K562 (cell line): Measurements from ENCODE around the gene MZB1. TPM values are rescaled to one million over a fixed set of nuclear protein-coding genes. Genes with fewer than 3 reads are reported as not detected.

Experiments used
- ARID1B ChIP-seq: fragments of 450-650 bp; IDR thresholded peaks from 2 replicates; pipeline ENCODE4 v1.6.1; 2016; ENCODE audit warnings: antibody characterized with exemption, mild to moderate bottlenecking, inconsistent platforms
- BRD9 ChIP-seq: fragments of 450-650 bp; IDR thresholded peaks from 2 replicates; pipeline ENCODE4 v1.6.1; 2018; ENCODE audit warnings: low read depth; ENCODE audit not compliant: partially characterized antibody
- CREB3L1 ChIP-seq: fragments of 450-650 bp; IDR thresholded peaks from 2 replicates; pipeline ENCODE4 v1.6.1; 2014; ENCODE audit warnings: low read depth, mild to moderate bottlenecking, moderate library complexity, borderline replicate concordance
- DEAF1 ChIP-seq: fragments of 450-650 bp; formaldehyde crosslinking; IDR thresholded peaks from 2 replicates; pipeline ENCODE4 v1.4.0; 2020; ENCODE audit warnings: mild to moderate bottlenecking, moderate library complexity
- ETV1 ChIP-seq: fragments of 450-650 bp; conservative IDR thresholded peaks from 2 replicates; pipeline ENCODE4 v1.6.1; 2016; ENCODE audit warnings: missing genetic modification characterization, control low read depth, low read depth, missing compliant biosample characterization
- HBP1 ChIP-seq: fragments of 450-650 bp; formaldehyde crosslinking; IDR thresholded peaks from 2 replicates; pipeline ENCODE4 v1.4.0; 2022; ENCODE audit warnings: missing genetic modification characterization
- HSF4 ChIP-seq: fragments of 250-450 bp; sonication (Bioruptor Pico); IDR thresholded peaks from 2 replicates; pipeline ENCODE4 v2.1.2; 2022; ENCODE audit warnings: mild to moderate bottlenecking, moderate library complexity, borderline replicate concordance
- RBBP5 ChIP-seq: fragments of 200-600 bp; sonication (generic); IDR thresholded peaks from 2 replicates; pipeline ENCODE4 v1.6.1; 2012; ENCODE audit warnings: borderline replicate concordance, mild to moderate bottlenecking, low read length, control low read depth, inconsistent platforms; ENCODE audit not compliant: insufficient read depth, poor library complexity, severe bottlenecking
- RFX1 ChIP-seq: fragments of 450-650 bp; IDR thresholded peaks from 2 replicates; pipeline ENCODE4 v1.6.1; 2016; ENCODE audit warnings: mild to moderate bottlenecking, moderate library complexity
- THRAP3 ChIP-seq: fragments of 450-650 bp; IDR thresholded peaks from 2 replicates; pipeline ENCODE4 v1.6.1; 2016; ENCODE audit warnings: mild to moderate bottlenecking, inconsistent platforms, borderline replicate concordance
- TRIM25 ChIP-seq: fragments of 450-650 bp; IDR thresholded peaks from 2 replicates; pipeline ENCODE4 v1.7.0; 2016; ENCODE audit warnings: borderline replicate concordance
- TRIM28 ChIP-seq: fragments of 450-650 bp; IDR thresholded peaks from 2 replicates; pipeline ENCODE4 v1.6.1; 2017
- USF1 ChIP-seq: sonication (generic); formaldehyde crosslinking; IDR thresholded peaks from 2 replicates; pipeline ENCODE4 v1.9.0; 2022; ENCODE audit warnings: mild to moderate bottlenecking, missing genetic modification reagents
- ZNF174 ChIP-seq: fragments of 250-450 bp; sonication (Bioruptor Pico); IDR thresholded peaks from 2 replicates; pipeline ENCODE4 v1.4.0; 2020; ENCODE audit warnings: mild to moderate bottlenecking
- ZNF184 ChIP-seq: sonication (generic); formaldehyde crosslinking; IDR thresholded peaks from 2 replicates; pipeline ENCODE4 v1.5.0; 2020; ENCODE audit warnings: missing genetic modification reagents
- ZNF384 ChIP-seq: IDR thresholded peaks from 2 replicates; pipeline ENCODE4 v1.6.1; 2012; ENCODE audit warnings: low read depth, low read length, improper control_type of control experiment
- ZNF740 ChIP-seq, 3 experiments: fragments of 200-800 bp in 1 of 3; sonication (Bioruptor generic) in 1 of 3; sonication (generic) in 1 of 3; formaldehyde crosslinking in 1 of 3; IDR thresholded peaks; 2 replicates each; pipeline versions ENCODE4 v1.6.1 to v1.8.0; 2016 to 2022; ENCODE audit warnings: mild to moderate bottlenecking in 2 of 3, missing compliant biosample characterization in 2 of 3, missing genetic modification characterization in 2 of 3, missing genetic modification reagents in 1 of 3
- polyA plus RNA-seq, 8 experiments: library from polyadenylated mRNA; depleted of rRNA in 4 of 8; stranded (reverse) in 5 of 8; unstranded in 3 of 8; fragments of >200 nt; fragmentation: Nextera tagmentation in 2 of 8; fragmentation: Illumina TruSeq in 1 of 8; extraction: Ambion mirVana in 2 of 8; extraction: Trizol in 1 of 8; gene quantifications; 2 replicates each; pipeline versions ENCODE4 v1.2.1 to v1.2.3, GENCODE V29; 2011 to 2014; ENCODE audit warnings: inconsistent platforms in 1 of 8, missing spikeins in 1 of 8
- total RNA-seq, 7 experiments: library from RNA; depleted of rRNA in 6 of 7; stranded (reverse); fragments of >200 nt in 6 of 7; fragmentation: Illumina TruSeq in 2 of 7; extraction: Trizol in 2 of 7; gene quantifications; 2 replicates each; pipeline versions ENCODE4 v1.2.1 to v1.2.3, GENCODE V29; 2011 to 2021; ENCODE audit warnings: low replicate concordance in 1 of 7

MZB1 gene
- total and polyA plus RNA-seq, 9 of the 15 experiments (the other 6 are each of a cell fraction or from before 2014, with no cell fraction given), result 0.13 to 0.31 TPM; not detected in 7

- no peak for TF ChIP-seq ZNF174 (CRISPR knock-in tag)
- TF ChIP-seq ARID1B, result peak; percentile 58; the same call in 1 of the 2 replicates
- TF ChIP-seq CREB3L1, result peak; percentile 62; the same call in 1 of the 2 replicates
- TF ChIP-seq TRIM28, result no peak
- no peak for TF ChIP-seq BRD9
- peak; percentile 95 for TF ChIP-seq RBBP5
- no peak; the same call in 1 of the 2 replicates for TF ChIP-seq ZNF740 (CRISPR knock-in tag; IDR thresholded peaks at IDR 0.05)
- TF ChIP-seq ZNF740 (tag; IDR thresholded peaks at IDR 0.05), result no peak
- no peak for TF ChIP-seq THRAP3
- peak; percentile 90 for TF ChIP-seq ETV1 (tag)
- no peak for TF ChIP-seq HSF4 (CRISPR knock-in tag)
- 0 out of 2 replicates have a peak, but pooled peaks have one; percentile 23 for TF ChIP-seq ZNF384
- TF ChIP-seq DEAF1 (CRISPR knock-in tag), result no peak
- TF ChIP-seq HBP1 (CRISPR knock-in tag), result no peak
- peak; percentile 78 for TF ChIP-seq RFX1
- TF ChIP-seq USF1 (CRISPR knock-in tag), result peak; percentile 91
- no peak; the same call in 1 of the 2 replicates for TF ChIP-seq TRIM25
- TF ChIP-seq ZNF184 (CRISPR knock-in tag), result no peak
These were observed 47.9 kb downstream of the MZB1 start, which contains the start of gene PAIP2 (continued) for GRCh38 chr5:139341689-139342422.
